SIG-M5 (cell line): ENCODE data around the gene LYPD4.

Source experiments
- DNase-seq: peaks from one replicate; lab custom pipeline; 2025; lab: John Stamatoyannopoulos, UW

Gene LYPD4

GRCh38 chr19:41872775-41873647 is 28.5 kb upstream of the LYPD4 start:
- no peak for DNase-seq

GRCh38 chr19:41872384-41872774 is 27.9 kb upstream of the LYPD4 start:
- no peak for DNase-seq

DNA sequence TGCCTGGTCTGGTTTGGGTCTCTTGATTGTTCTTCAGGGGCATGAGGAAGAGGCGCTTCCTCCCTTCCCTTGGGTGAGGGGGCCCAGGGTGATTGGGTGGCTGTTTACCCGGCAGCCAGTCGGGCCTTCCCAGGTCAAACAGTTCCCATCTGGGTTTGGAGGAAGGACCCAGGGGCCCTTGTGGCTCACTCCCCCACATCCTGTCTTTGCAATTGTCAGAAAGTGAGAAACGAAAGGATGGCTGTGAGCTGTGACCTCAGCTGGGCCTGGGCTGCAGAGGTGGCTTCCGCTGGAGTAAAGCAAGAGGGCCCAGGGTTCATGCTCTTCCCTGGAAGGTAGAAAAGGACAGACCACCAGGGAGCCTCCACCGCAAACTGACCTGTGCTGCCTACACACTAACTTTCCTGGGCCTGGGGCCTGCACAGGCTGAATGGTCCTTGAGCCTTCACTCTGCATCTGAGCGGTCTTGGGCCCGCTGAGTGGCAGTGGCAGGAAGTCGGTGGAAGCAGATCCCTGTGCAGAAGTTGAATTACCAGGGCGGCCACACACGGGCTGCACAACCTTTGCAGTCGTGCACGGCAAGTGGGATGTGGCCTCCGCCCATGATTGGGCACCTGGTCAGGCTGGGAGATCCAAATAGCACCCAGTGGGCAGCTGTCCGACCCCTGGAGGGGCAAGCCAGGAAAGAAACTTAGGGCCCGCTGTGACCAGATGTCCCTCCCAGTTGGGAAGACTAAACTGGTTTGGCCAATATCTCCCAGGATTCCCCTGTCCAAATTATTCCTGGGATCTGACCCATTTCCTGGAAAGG is 27.3 kb upstream of the LYPD4 start:
- DNase-seq, result no peak

- no peak for DNase-seq
Measured at GRCh38 chr19:41870401-41870873, 26.0 kb upstream of the LYPD4 start.

DNA sequence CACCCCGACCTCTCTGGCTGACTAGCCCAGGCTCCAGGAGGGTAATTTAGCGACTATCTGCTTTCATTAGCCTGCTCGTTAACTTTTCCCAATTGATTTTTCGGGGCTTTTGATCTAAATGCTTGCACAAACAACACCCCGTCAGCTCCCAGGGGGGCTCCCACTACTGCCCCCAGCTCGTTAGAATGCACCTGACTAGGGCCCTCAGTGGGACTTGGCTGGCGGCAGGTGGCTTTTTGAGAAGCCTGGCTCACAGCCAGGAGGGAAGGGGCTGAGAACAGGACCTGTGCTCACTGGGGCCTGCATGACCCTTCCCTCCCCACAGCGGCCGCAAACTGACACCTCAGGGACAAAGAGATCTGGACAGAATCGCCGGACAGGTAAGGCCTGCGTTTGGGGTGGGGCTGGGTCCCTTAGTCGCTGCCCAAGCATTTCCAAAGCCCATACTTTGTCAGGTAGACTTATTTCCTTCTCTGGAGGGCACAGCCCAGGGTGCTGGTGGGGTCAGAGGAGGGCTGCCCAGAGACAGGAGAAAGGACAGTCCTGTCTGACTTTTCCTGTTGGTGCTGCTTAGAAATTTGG is 25.0 kb upstream of the LYPD4 start:
- no peak for DNase-seq

GRCh38 chr19:41868989-41869300 is 24.5 kb upstream of the LYPD4 start:
- DNase-seq, result no peak

DNA sequence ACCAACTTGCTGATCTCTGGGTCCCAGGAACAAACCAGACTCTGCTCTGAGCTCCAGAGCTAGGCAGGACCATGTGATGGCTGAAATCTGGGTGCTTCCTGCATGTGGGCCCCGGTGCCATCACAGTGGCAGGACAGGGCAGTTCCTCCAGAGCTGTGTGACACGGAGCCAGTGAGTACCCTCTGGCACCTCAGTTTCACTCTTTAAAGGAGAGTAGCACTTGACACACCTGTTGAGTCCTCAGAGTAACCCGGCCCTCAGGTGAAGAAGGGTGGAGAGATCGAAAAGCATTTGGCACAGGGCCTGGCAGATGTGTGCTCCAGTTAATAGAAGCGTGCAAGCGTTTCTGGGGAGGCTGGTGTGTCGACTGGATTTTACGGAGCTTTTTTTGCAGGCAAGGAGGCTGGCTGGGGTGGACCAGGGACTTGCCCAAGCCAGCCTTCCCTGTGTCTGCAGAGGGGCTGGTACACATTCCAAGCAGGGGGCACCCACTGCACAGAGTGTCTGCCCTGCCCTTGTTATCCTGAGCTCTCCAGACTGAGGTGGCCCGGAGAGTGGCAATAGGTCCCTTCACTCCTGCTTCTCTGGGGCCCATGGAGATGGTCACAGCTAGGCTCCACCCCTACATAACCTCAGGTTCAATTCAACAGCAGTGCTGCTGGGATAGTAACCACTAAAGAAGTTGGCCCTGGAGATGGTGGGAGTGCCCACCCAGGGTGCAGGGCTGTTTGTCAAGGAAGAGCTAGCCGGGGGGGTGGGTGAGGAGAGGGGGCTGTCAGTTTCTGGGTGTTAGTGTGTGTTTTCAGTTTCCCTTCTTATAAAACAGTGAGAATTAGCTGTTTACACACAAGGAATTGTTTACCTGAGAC is 23.9 kb upstream of the LYPD4 start:
- DNase-seq, result no peak

GRCh38 chr19:41866284-41866683 is 21.8 kb upstream of the LYPD4 start:
- DNase-seq, result no peak

- DNase-seq, result no peak
Measured at GRCh38 chr19:41864374-41864773, 19.9 kb upstream of the LYPD4 start.

GRCh38 chr19:41863209-41863931 is 18.9 kb upstream of the LYPD4 start:
- no peak for DNase-seq

GRCh38 chr19:41862445-41862986 is 18.0 kb upstream of the LYPD4 start:
- no peak for DNase-seq

GRCh38 chr19:41861846-41862245 is 17.4 kb upstream of the LYPD4 start:
- DNase-seq, result no peak

DNA sequence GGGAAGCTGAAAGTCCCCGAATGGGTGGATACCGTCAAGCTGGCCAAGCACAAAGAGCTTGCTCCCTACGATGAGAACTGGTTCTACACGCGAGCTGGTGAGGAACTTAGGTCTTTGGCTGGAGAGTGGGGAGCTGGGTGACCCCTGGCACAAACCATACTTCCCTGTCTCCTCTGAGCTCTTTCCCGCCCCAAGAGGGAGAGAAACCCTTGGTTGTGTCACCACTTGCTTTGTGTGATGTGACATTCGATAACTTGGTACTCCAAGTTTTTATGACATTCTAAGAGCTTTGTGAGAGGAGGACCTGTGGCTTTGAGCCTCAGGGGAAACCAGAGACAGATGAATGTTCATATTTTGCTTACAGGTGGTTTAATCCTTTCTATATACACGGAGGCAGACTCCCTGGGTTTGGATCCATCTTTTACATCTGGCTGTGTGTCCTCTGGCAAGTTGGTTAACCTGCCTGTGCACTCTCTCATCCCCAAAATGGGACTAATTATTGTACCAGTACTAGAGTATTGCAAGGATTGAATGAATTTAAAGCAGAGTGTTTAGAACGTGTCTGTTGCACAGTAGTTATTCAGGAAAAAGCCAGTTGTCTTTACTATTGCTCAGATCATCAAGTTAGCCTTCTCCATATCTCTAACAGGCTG is 16.8 kb upstream of the LYPD4 start:
- DNase-seq, result no peak

DNA sequence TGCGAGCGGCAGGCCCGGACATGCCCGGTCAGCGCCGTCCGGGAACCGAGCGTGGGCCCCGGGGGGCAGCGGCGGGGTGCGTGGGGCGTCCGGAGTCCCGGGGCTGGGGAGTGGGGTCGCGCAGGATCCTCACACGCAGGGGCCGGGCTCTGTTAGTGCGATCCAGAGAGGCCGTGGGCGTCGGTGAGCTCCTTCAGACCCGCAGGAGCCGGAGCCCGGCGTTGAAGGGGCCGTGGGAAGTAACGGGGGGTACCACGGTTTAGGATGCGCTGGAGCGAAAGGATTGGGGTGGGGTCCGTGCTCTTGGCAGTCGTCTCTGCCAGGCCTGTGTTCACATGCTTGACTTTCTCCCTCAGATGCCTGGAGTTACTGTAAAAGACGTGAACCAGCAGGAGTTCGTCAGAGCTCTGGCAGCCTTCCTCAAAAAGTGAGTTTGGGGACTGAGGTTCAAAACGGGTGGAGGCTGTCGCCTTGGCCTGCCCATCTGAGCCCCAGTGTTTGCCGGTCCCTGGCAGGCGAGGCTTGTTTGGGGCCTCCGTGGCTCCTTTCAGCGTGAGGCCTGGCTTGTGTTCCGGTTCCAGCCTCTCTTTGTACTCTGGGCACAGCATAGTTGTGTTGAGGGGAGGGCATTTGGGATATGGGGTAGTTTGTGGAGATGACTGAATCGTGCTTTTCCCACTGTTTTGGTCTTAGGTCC is 16.1 kb upstream of the LYPD4 start:
- no peak for DNase-seq

DNA sequence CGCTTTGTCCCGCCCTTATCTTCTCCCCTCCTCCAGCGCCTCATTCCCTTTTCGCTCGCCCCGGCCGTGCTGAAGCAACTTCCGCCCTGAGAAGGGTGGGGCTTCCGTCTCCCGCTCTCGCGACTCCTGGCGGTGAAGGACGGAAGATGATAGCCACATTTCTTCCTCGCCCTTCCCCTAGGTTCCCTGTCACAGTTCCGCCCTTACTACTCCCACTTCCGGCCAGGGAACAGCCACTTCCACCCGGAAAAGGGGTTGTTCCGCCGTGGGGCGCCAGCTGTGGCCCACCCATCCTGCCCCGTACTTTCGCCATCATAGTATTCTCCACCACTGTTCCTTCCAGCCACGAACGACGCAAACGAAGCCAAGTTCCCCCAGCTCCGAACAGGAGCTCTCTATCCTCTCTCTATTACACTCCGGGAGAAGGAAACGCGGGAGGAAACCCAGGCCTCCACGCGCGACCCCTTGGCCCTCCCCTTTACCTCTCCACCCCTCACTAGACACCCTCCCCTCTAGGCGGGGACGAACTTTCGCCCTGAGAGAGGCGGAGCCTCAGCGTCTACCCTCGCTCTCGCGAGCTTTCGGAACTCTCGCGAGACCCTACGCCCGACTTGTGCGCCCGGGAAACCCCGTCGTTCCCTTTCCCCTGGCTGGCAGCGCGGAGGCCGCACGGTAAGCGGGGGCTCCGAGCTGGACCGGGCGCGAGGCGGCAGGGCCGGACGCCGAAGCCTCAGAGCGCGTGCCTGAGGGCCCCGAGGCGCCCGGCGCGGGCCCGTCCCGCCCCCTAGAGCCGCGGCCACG is 15.3 kb upstream of the LYPD4 start, which contains the start of gene RPS19:
RPS19 (plus strand) TSS at position 638 of the 801 bp plus-strand sequence. CDS start 520 bp downstream, outside the sequence.
- DNase-seq, result peak; percentile 92

GRCh38 chr19:41859213-41859617 is 14.7 kb upstream of the LYPD4 start:
- no peak for DNase-seq

DNA sequence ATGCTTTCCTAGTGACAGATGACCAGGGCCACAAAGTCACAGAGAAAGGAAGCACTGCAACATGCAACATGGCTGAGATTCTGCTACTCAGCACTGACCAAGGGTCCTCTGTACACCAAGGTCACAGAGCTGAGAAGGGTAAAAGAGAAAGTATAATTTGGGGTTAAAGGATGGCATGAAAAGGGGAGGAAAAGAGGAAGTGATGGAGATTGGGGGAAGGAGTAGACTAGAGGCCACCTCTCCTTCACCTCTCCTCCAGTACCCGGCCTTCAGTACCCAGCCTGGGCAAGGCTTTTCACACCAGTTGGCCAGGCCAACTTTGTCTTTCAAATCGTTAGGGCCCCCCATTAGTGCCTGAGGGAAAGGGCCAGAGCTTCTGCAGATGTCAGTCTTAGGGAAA is 9.3 kb upstream of the LYPD4 start:
- DNase-seq, result no peak

- DNase-seq, result no peak
Measured at GRCh38 chr19:41853344-41853743, 8.9 kb upstream of the LYPD4 start.

- no peak for DNase-seq
Measured at GRCh38 chr19:41851456-41851855, 7.0 kb upstream of the LYPD4 start.
